ENCODE data around the gene DPP4. TPM values are rescaled to one million over a fixed set of nuclear protein-coding genes. Genes with fewer than 3 reads are reported as not detected.

The DPP4 gene
- polyA plus RNA-seq, 2 of the 4 experiments (the other 2 are of a cell fraction), result 0.17 to 0.27 TPM

DNA sequence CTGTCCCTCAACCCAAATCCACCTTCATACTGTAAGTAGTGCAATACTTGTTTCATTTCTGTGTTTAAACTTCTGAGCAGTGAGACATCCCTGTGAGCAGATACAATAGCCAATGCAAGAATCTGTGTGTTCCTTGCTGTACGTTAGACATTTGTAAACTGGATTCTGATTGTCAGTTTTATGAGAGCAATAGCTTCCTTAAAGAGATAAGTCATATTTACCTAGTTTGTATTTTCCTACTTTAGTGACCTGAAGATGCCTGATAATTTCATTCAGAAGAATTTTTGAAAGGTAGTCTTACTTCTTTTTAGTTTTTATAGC is 90.7 kb downstream of the DPP4 start:
- ChIA-PET CTCF (no interaction called here), POLR2A (no interaction called here)
- no peak overlapping the region for H3K4me3 ChIP-seq
- FAIRE-seq (no peak), ATAC-seq (no peak), DNase-seq (ENCODE audit: low read depth in 1 of 2, low spot score in 1 of 2) (no peak)
- no peaks in the 10 kb centered on the region for H3K9me3 ChIP-seq
- H3K4me2 ChIP-seq, result no peak overlapping the region
- H3K4me1 ChIP-seq, result no peaks in the 10 kb centered on the region
- TF ChIP-seq MAZ (IDR thresholded peaks at IDR 0.05; ENCODE audit: borderline replicate concordance, low read depth, low read length) (no peak), ZSCAN20 (CRISPR knock-in tag; IDR thresholded peaks at IDR 0.05) (no peak), ATOH8 (CRISPR knock-in tag; IDR thresholded peaks at IDR 0.05; ENCODE audit: low read depth) (no peak), RAD21 (conservative IDR thresholded peaks at IDR 0.05 in 1 of 2, IDR thresholded peaks at IDR 0.05 in 1 of 2) (no peak), PHF8 (IDR thresholded peaks at IDR 0.05; ENCODE audit: borderline replicate concordance, low read depth) (no peak), ZC3H11A (IDR thresholded peaks at IDR 0.05) (no peak), MAFK (IDR thresholded peaks at IDR 0.05; ENCODE audit: partially characterized antibody) (no peak), HOXB13 (CRISPR knock-in tag; IDR thresholded peaks at IDR 0.05; ENCODE audit: low read depth) (no peak), ZFP36 (IDR thresholded peaks at IDR 0.05; ENCODE audit: borderline replicate concordance, partially characterized antibody) (no peak), HEYL (CRISPR knock-in tag; IDR thresholded peaks at IDR 0.05) (no peak), NFE2L2 (conservative IDR thresholded peaks at IDR 0.05; ENCODE audit: low read length) (no peak), TP53 (CRISPR knock-in tag; IDR thresholded peaks at IDR 0.05) (no peak), RARB (CRISPR knock-in tag; IDR thresholded peaks at IDR 0.05) (no peak), RFX5 (IDR thresholded peaks at IDR 0.05) (no peak), MAX (IDR thresholded peaks at IDR 0.05) (no peak), FOXS1 (CRISPR knock-in tag; IDR thresholded peaks at IDR 0.05) (no peak), HES2 (IDR thresholded peaks at IDR 0.05) (no peak), FOSB (CRISPR knock-in tag; IDR thresholded peaks at IDR 0.05) (no peak)
- TF ChIP-seq, protein P1, sequence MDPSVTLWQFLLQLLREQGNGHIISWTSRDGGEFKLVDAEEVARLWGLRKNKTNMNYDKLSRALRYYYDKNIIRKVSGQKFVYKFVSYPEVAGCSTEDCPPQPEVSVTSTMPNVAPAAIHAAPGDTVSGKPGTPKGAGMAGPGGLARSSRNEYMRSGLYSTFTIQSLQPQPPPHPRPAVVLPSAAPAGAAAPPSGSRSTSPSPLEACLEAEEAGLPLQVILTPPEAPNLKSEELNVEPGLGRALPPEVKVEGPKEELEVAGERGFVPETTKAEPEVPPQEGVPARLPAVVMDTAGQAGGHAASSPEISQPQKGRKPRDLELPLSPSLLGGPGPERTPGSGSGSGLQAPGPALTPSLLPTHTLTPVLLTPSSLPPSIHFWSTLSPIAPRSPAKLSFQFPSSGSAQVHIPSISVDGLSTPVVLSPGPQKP (IDR thresholded peaks at IDR 0.05; ENCODE audit: low read depth, low read length), result no peak
- 13% methylated on average over 1 of the region's 1 CpG for WGBS (ENCODE audit: missing lambda C conversion rate)
- no peak overlapping the region for H3K27ac ChIP-seq

GRCh38 chr2:161982548-161983330 is 91.3 kb downstream of the DPP4 start:
- no peak overlapping the region for H3K4me2 ChIP-seq
- no peak for ATAC-seq
- 36% methylated on average over 7 of the region's 7 CpGs for WGBS (ENCODE audit: missing lambda C conversion rate)

GRCh38 chr2:161981679-161982250 is 92.2 kb downstream of the DPP4 start:
- 44% methylated on average over 10 of the region's 10 CpGs for WGBS (ENCODE audit: missing lambda C conversion rate)
- FAIRE-seq (no peak), DNase-seq (ENCODE audit: low read depth in 1 of 2, low spot score in 1 of 2) (no peak), ATAC-seq (no peak)
- CTCF ChIA-PET, result interaction anchor here (1.5 kb wide), 1 partner anchor 10 kb away, joined by 3 read pairs; no protein-coding TSS in a partner anchor
- no peak overlapping the region for H3K27ac ChIP-seq
- no peaks in the 10 kb centered on the region for H3K9me3 ChIP-seq
- POLR2A ChIA-PET, result no interaction called here
- no peaks in the 10 kb centered on the region for H3K4me1 ChIP-seq
- H3K4me2 ChIP-seq, result no peak overlapping the region
- no peak overlapping the region for H3K4me3 ChIP-seq
- no peak for TF ChIP-seq KDM1A (IDR thresholded peaks at IDR 0.05; ENCODE audit: low read depth)
- no peak for TF ChIP-seq RNF2 (IDR thresholded peaks at IDR 0.05; ENCODE audit: borderline replicate concordance, low read depth)
- TF ChIP-seq HOXB13 (CRISPR knock-in tag; IDR thresholded peaks at IDR 0.05; ENCODE audit: low read depth), result no peak
- TF ChIP-seq MAFK (IDR thresholded peaks at IDR 0.05; ENCODE audit: partially characterized antibody), result no peak
- TF ChIP-seq EHMT2 (IDR thresholded peaks at IDR 0.05; ENCODE audit: low read depth), result no peak
- no peak for TF ChIP-seq CBX8 (IDR thresholded peaks at IDR 0.05)
- TF ChIP-seq ZC3H11A (IDR thresholded peaks at IDR 0.05), result no peak
- no peak for TF ChIP-seq JUN (IDR thresholded peaks at IDR 0.05)
- no peak for TF ChIP-seq PHF8 (IDR thresholded peaks at IDR 0.05; ENCODE audit: borderline replicate concordance, low read depth)
- TF ChIP-seq, protein P1 (IDR thresholded peaks at IDR 0.05; ENCODE audit: low read depth, low read length), result no peak
- TF ChIP-seq HOXA7 (CRISPR knock-in tag; IDR thresholded peaks at IDR 0.05), result no peak
- no peak for TF ChIP-seq HDAC2 (IDR thresholded peaks at IDR 0.05)
- no peak for TF ChIP-seq HOXB5 (CRISPR knock-in tag; IDR thresholded peaks at IDR 0.05)
- TF ChIP-seq RARB (CRISPR knock-in tag; IDR thresholded peaks at IDR 0.05), result no peak

More at GRCh38 chr2:161982548-161983330, 91.3 kb downstream of the DPP4 start:
- Histone ChIP-seq H3K4me1 (no peaks in the 10 kb centered on the region), H3K9me3 (no peaks in the 10 kb centered on the region), H3K27ac (no peak overlapping the region), H3K4me3 (no peak overlapping the region)
- ChIA-PET CTCF (interaction anchor here (1.5 kb wide), 1 partner anchor 11 kb away, joined by 3 read pairs; no protein-coding TSS in a partner anchor), POLR2A (no interaction called here)
- DNase-seq (ENCODE audit: low read depth in 1 of 2, low spot score in 1 of 2) (no peak), FAIRE-seq (no peak)
- TF ChIP-seq MAFK (IDR thresholded peaks at IDR 0.05; ENCODE audit: partially characterized antibody) (peak; percentile 15), RNF2 (IDR thresholded peaks at IDR 0.05; ENCODE audit: borderline replicate concordance, low read depth) (no peak)
